ENCODE measurements around the gene ARHGEF2. TPM values are rescaled to one million over a fixed set of nuclear protein-coding genes. Genes with fewer than 3 reads are reported as not detected.

ARHGEF2 gene
- total and polyA plus RNA-seq, 2 donors (not counting 3 experiments of a cell fraction or from before 2014, with no cell fraction given): 59.2 to 118 TPM

- Histone ChIP-seq H2AFZ (ENCODE audit: low read depth, low read length) (no peak overlapping the region), H3K79me2 (ENCODE audit: control insufficient read depth, insufficient read depth, low read length) (no peaks in the 10 kb centered on the region), H3K4me1 (ENCODE audit: control insufficient read depth, extremely low read depth, insufficient read depth, low read length) (no peaks in the 10 kb centered on the region), H3K4me2 (ENCODE audit: insufficient read depth, low read length) (no peak overlapping the region), H3K9me3 (replicated peaks; ENCODE audit: control insufficient read depth, insufficient read depth, low read length) (no peaks in the 10 kb centered on the region), H3K27me3 (ENCODE audit: control insufficient read depth in 2 of 2, insufficient read depth in 2 of 2, low read length in 2 of 2) (no peaks in the 10 kb centered on the region), H4K20me1 (replicated peaks; ENCODE audit: control insufficient read depth, extremely low read depth, insufficient read depth, low read length) (no peaks in the 10 kb centered on the region), H3K27ac (ENCODE audit: insufficient read depth, low read depth, low read length) (no peak overlapping the region), H3K36me3 (ENCODE audit: control insufficient read depth in 2 of 2, extremely low read depth in 1 of 2, insufficient read depth in 2 of 2, low read length in 2 of 2) (peaks cover 21 to 38% of the 10 kb centered on the region in 2 experiments), H3K9me1 (replicated peaks; ENCODE audit: control insufficient read depth, extremely low read depth, insufficient read depth, low read length) (no peaks in the 10 kb centered on the region), H3K9ac (replicated peaks; ENCODE audit: extremely low read depth, insufficient read depth, low read length) (no peak overlapping the region), H3K4me3 (replicated peaks in 1 of 3; ENCODE audit: insufficient read depth in 1 of 3, low read depth in 1 of 3, low read length in 3 of 3) (no peak overlapping the region)
- dilution Hi-C loops (cut with MboI; ENCODE audit: extremely low pct_ligation_motif_present, low sequenced_read_pairs) (no loop called here), intact Hi-C loops (cut with micrococcal nuclease) (no loop called here)
- TF ChIP-seq EZH2 (IDR thresholded peaks at IDR 0.05; ENCODE audit: borderline replicate concordance, low read depth, low read length, severe bottlenecking) (no peak), POLR2AphosphoS5 (IDR thresholded peaks at IDR 0.05; ENCODE audit: insufficient read depth, low read depth, low read length) (no peak), GATA2 (IDR thresholded peaks at IDR 0.05; ENCODE audit: insufficient read depth, insufficient read length, low read depth, low read length) (no peak), MYC (IDR thresholded peaks at IDR 0.05; ENCODE audit: low read depth, low read length) (no peak), FOS (IDR thresholded peaks at IDR 0.05; ENCODE audit: borderline replicate concordance, insufficient read depth, low read length) (no peak), MAX (IDR thresholded peaks at IDR 0.05; ENCODE audit: insufficient read depth, insufficient read length) (no peak), JUN (IDR thresholded peaks at IDR 0.05; ENCODE audit: borderline replicate concordance, insufficient read depth, insufficient read length, low read depth) (no peak), POLR2A (IDR thresholded peaks at IDR 0.05; ENCODE audit: low read depth, low read length) (no peak)
- TF ChIP-seq, protein P1, sequence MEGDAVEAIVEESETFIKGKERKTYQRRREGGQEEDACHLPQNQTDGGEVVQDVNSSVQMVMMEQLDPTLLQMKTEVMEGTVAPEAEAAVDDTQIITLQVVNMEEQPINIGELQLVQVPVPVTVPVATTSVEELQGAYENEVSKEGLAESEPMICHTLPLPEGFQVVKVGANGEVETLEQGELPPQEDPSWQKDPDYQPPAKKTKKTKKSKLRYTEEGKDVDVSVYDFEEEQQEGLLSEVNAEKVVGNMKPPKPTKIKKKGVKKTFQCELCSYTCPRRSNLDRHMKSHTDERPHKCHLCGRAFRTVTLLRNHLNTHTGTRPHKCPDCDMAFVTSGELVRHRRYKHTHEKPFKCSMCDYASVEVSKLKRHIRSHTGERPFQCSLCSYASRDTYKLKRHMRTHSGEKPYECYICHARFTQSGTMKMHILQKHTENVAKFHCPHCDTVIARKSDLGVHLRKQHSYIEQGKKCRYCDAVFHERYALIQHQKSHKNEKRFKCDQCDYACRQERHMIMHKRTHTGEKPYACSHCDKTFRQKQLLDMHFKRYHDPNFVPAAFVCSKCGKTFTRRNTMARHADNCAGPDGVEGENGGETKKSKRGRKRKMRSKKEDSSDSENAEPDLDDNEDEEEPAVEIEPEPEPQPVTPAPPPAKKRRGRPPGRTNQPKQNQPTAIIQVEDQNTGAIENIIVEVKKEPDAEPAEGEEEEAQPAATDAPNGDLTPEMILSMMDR (IDR thresholded peaks at IDR 0.05; ENCODE audit: extremely low read depth in 1 of 2, insufficient read depth in 1 of 2, low read depth in 1 of 2, low read length in 2 of 2): no peak
- FAIRE-seq: no peak
- ChIA-PET CTCF (no interaction called here), POLR2A (no interaction called here)
- BruUV-seq (replicated peaks): TSS peak; percentile 8
- DNase-seq (ENCODE audit: low read depth, low spot score): no peak
Measured at GRCh38 chr1:155899683-155900082, 78.7 kb downstream of the ARHGEF2 start.

Data from endothelial cell of umbilical vein (primary cell).